Measurements from ENCODE around the gene CDH24. TPM values are rescaled to one million over a fixed set of nuclear protein-coding genes. Genes with fewer than 3 reads are reported as not detected.

The CDH24 gene
- total and polyA plus RNA-seq, 2 donors (not counting 3 experiments of a cell fraction or from before 2014, with no cell fraction given), result 21.7 to 52.9 TPM

GRCh38 chr14:23060536-23061260, 3.4 kb upstream of the CDH24 start:
- peaks cover 40% of the 10 kb centered on the region for H3K4me1 ChIP-seq (ENCODE audit: control insufficient read depth, extremely low read depth, insufficient read depth, low read length)
- ChIA-PET POLR2A (interaction anchor here (0.7 kb wide), 1 partner anchor 665 kb away, joined by 4 read pairs; no protein-coding TSS in a partner anchor), CTCF (interaction anchor here (0.6 to 13.4 kb wide), 5 partner anchors 8 to 1645 kb away, joined by 3 to 1071 read pairs (median 6); partner anchors contain the start of gene AJUBA)
- peak overlapping the region; percentile 0 for H3K27ac ChIP-seq (ENCODE audit: insufficient read depth, low read depth, low read length)
- H3K36me3 ChIP-seq (ENCODE audit: control insufficient read depth in 2 of 2, extremely low read depth in 1 of 2, insufficient read depth in 2 of 2, low read length in 2 of 2), result peaks cover 34 to 37% of the 10 kb centered on the region in 2 experiments
- no peak for DNase-seq (ENCODE audit: low read depth, low spot score)
- no peak overlapping the region for H3K4me2 ChIP-seq (ENCODE audit: insufficient read depth, low read length)
- no peaks in the 10 kb centered on the region for H4K20me1 ChIP-seq (replicated peaks; ENCODE audit: control insufficient read depth, extremely low read depth, insufficient read depth, low read length)
- H3K9ac ChIP-seq (replicated peaks; ENCODE audit: extremely low read depth, insufficient read depth, low read length), result no peak overlapping the region
- FAIRE-seq, result no peak
- BruUV-seq (replicated peaks), result no TSS peak
- TF ChIP-seq FOS (IDR thresholded peaks at IDR 0.05; ENCODE audit: borderline replicate concordance, insufficient read depth, low read length) (no peak), CTCF (IDR thresholded peaks at IDR 0.05; ENCODE audit: extremely low read depth in 1 of 2, insufficient read depth in 1 of 2, low read depth in 1 of 2, low read length in 2 of 2) (no peak), POLR2A (IDR thresholded peaks at IDR 0.05; ENCODE audit: low read depth, low read length) (no peak), JUN (IDR thresholded peaks at IDR 0.05; ENCODE audit: borderline replicate concordance, insufficient read depth, insufficient read length, low read depth) (no peak), MAX (IDR thresholded peaks at IDR 0.05; ENCODE audit: insufficient read depth, insufficient read length) (no peak), EZH2 (IDR thresholded peaks at IDR 0.05; ENCODE audit: borderline replicate concordance, low read depth, low read length, severe bottlenecking) (no peak), MYC (IDR thresholded peaks at IDR 0.05; ENCODE audit: low read depth, low read length) (no peak), GATA2 (IDR thresholded peaks at IDR 0.05; ENCODE audit: insufficient read depth, insufficient read length, low read depth, low read length) (no peak), POLR2AphosphoS5 (IDR thresholded peaks at IDR 0.05; ENCODE audit: insufficient read depth, low read depth, low read length) (no peak)
- H2AFZ ChIP-seq (ENCODE audit: low read depth, low read length), result no peak overlapping the region
- no peak overlapping the region for H3K4me3 ChIP-seq (replicated peaks in 1 of 3; ENCODE audit: insufficient read depth in 1 of 3, low read depth in 1 of 3, low read length in 3 of 3)
- no peaks in the 10 kb centered on the region for H3K9me3 ChIP-seq (replicated peaks; ENCODE audit: control insufficient read depth, insufficient read depth, low read length)
- no peaks in the 10 kb centered on the region for H3K27me3 ChIP-seq (ENCODE audit: control insufficient read depth in 2 of 2, insufficient read depth in 2 of 2, low read length in 2 of 2)
- intact Hi-C loops (cut with micrococcal nuclease), result no loop called here
- dilution Hi-C loops (cut with MboI; ENCODE audit: extremely low pct_ligation_motif_present, low sequenced_read_pairs), result loop anchor here (10.0 kb wide), 1 partner anchor 76 kb away; the partner anchor contains the start of gene AJUBA
- no peaks in the 10 kb centered on the region for H3K9me1 ChIP-seq (replicated peaks; ENCODE audit: control insufficient read depth, extremely low read depth, insufficient read depth, low read length)
- peaks cover 10% of the 10 kb centered on the region for H3K79me2 ChIP-seq (ENCODE audit: control insufficient read depth, insufficient read depth, low read length)
